ENCODE results near the gene CABP1.

The CABP1 gene

GRCh38 chr12:120640861-120641833 lies 721 bp downstream of the CABP1 start:
- peak; percentile 58 for DNase-seq

- DNase-seq, result no peak
These were observed 1.7 kb downstream of the CABP1 start for GRCh38 chr12:120642121-120642520.

GRCh38 chr12:120642826-120643225 lies 2.4 kb downstream of the CABP1 start:
- DNase-seq, result no peak

GRCh38 chr12:120643574-120643973 lies 3.1 kb downstream of the CABP1 start:
- DNase-seq, result no peak

- DNase-seq, result no peak
These were observed 5.6 kb downstream of the CABP1 start for GRCh38 chr12:120646044-120646443.

- DNase-seq, result no peak
These were observed 6.9 kb downstream of the CABP1 start for GRCh38 chr12:120647375-120647755.

- DNase-seq, result no peak
These were observed 9.2 kb downstream of the CABP1 start for GRCh38 chr12:120649442-120650232.

- DNase-seq, result no peak
These were observed 9.8 kb downstream of the CABP1 start for GRCh38 chr12:120650233-120650690.

- no peak for DNase-seq
These were observed 11.4 kb downstream of the CABP1 start for GRCh38 chr12:120651821-120652220.

- DNase-seq, result no peak
These were observed 12.4 kb downstream of the CABP1 start for GRCh38 chr12:120652656-120653435.

GRCh38 chr12:120653611-120654010 lies 13.2 kb downstream of the CABP1 start:
- DNase-seq, result no peak

- no peak for DNase-seq
These were observed 14.2 kb downstream of the CABP1 start for GRCh38 chr12:120654656-120655055.

GRCh38 chr12:120656008-120656407 lies 15.6 kb downstream of the CABP1 start:
- DNase-seq, result no peak

GRCh38 chr12:120658286-120659150 lies 18.1 kb downstream of the CABP1 start:
- DNase-seq, result no peak

- DNase-seq, result no peak
These were observed 18.7 kb downstream of the CABP1 start for GRCh38 chr12:120659151-120659525.

- DNase-seq, result no peak
These were observed 21.0 kb downstream of the CABP1 start for GRCh38 chr12:120661432-120661831.

GRCh38 chr12:120662879-120663278 lies 22.5 kb downstream of the CABP1 start:
- DNase-seq, result no peak

GRCh38 chr12:120663741-120664140 lies 23.3 kb downstream of the CABP1 start:
- DNase-seq, result no peak

GRCh38 chr12:120666571-120667390 lies 26.4 kb downstream of the CABP1 start:
- DNase-seq, result no peak

- DNase-seq, result no peak
These were observed 27.9 kb downstream of the CABP1 start for GRCh38 chr12:120668091-120668867.
